Endothelial cell of umbilical vein (primary cell): ENCODE data around the gene SCTR. TPM values are rescaled to one million over a fixed set of nuclear protein-coding genes. Genes with fewer than 3 reads are reported as not detected.

Experiments
- BruUV-seq: library from RNA; stranded (reverse); fragments of 400-500 nt; replicated peaks from 2 replicates; lab custom pipeline; 2021; lab: Mats Ljungman, UMichigan
- CTCF ChIA-PET: fragments of 300-600, 350-600 bp; sonication (Branson Sonifier 250); formaldehyde crosslinking; loops from one replicate; lab custom pipeline; 2021; ENCODE audit warnings: antibody characterized with exemption, inconsistent platforms; lab: Charles Lee
- POLR2A ChIA-PET: fragments of 300-600, 350-600 bp; sonication (Branson Sonifier 250); formaldehyde crosslinking; loops from one replicate; lab custom pipeline; 2021; ENCODE audit warnings: antibody characterized with exemption, inconsistent platforms; lab: Charles Lee
- DNase-seq: peaks from one replicate; pipeline ENCODE4 v3.0.0-alpha.2; 2011; ENCODE audit warnings: low read depth, low spot score
- FAIRE-seq: peaks from 2 replicates; lab custom pipeline; 2011; peaks lifted over from hg19 to GRCh38; lab: Jason Lieb, UNC
- H2AFZ ChIP-seq: 2 replicates; pipeline ENCODE4 v1.6.0; 2012; ENCODE audit warnings: low read depth, low read length, control low read depth, inconsistent platforms
- H3K27ac ChIP-seq: 2 replicates; pipeline ENCODE4 v1.5.1; 2011; ENCODE audit warnings: low read depth, mild to moderate bottlenecking, control low read depth, low read length, moderate library complexity; ENCODE audit not compliant: insufficient read depth
- H3K27me3 ChIP-seq, 2 experiments: 2 replicates each; pipeline versions ENCODE4 v1.6.0 to v1.6.1; 2011; ENCODE audit warnings: low read length in 2 of 2, mixed read lengths in 1 of 2; ENCODE audit not compliant: control insufficient read depth in 2 of 2, insufficient read depth in 2 of 2
- H3K36me3 ChIP-seq, 2 experiments: 2 replicates in 1 of 2; 3 replicates in 1 of 2; pipeline ENCODE4 v1.5.1; 2011; ENCODE audit warnings: low read length in 2 of 2, mild to moderate bottlenecking in 1 of 2, moderate library complexity in 1 of 2; ENCODE audit not compliant: control insufficient read depth in 2 of 2, insufficient read depth in 2 of 2; ENCODE audit errors: extremely low read depth in 1 of 2
- H3K4me1 ChIP-seq: 3 replicates; pipeline ENCODE4 v1.5.1; 2011; ENCODE audit warnings: mild to moderate bottlenecking, low read length; ENCODE audit not compliant: control insufficient read depth, insufficient read depth; ENCODE audit errors: extremely low read depth
- H3K4me2 ChIP-seq: 2 replicates; pipeline ENCODE4 v1.6.1; 2011; ENCODE audit warnings: low read length, control low read depth, mixed read lengths; ENCODE audit not compliant: insufficient read depth
- H3K4me3 ChIP-seq, 3 experiments: fragments of 200-600 bp in 1 of 3; sonication (generic), shearing (Covaris generic) in 1 of 3; replicated peaks in 1 of 3; 2 replicates each; pipeline ENCODE4 v1.5.1; 2011 to 2016; ENCODE audit warnings: control low read depth in 3 of 3, low read length in 3 of 3, mild to moderate bottlenecking in 2 of 3, inconsistent platforms in 1 of 3, low read depth in 1 of 3, moderate library complexity in 1 of 3; ENCODE audit not compliant: insufficient read depth in 1 of 3
- H3K79me2 ChIP-seq: 2 replicates; pipeline ENCODE4 v1.6.0; 2012; ENCODE audit warnings: low read length, inconsistent platforms; ENCODE audit not compliant: control insufficient read depth, insufficient read depth
- H3K9ac ChIP-seq: replicated peaks from 2 replicates; pipeline ENCODE3; 2011; ENCODE audit warnings: low read length, control low read depth; ENCODE audit not compliant: insufficient read depth; ENCODE audit errors: extremely low read depth
- H3K9me1 ChIP-seq: replicated peaks from 3 replicates; pipeline ENCODE4 v1.6.0; 2011; ENCODE audit warnings: mild to moderate bottlenecking, low read length; ENCODE audit not compliant: control insufficient read depth, insufficient read depth; ENCODE audit errors: extremely low read depth
- H3K9me3 ChIP-seq: replicated peaks from 2 replicates; pipeline ENCODE4 v1.5.1; 2012; ENCODE audit warnings: low read length, inconsistent platforms; ENCODE audit not compliant: control insufficient read depth, insufficient read depth
- H4K20me1 ChIP-seq: replicated peaks from 2 replicates; pipeline ENCODE3; 2011; ENCODE audit warnings: mild to moderate bottlenecking, low read length; ENCODE audit not compliant: control insufficient read depth, insufficient read depth; ENCODE audit errors: extremely low read depth
- EZH2 ChIP-seq: IDR thresholded peaks from 2 replicates; pipeline ENCODE4 v1.6.1; 2012; ENCODE audit warnings: borderline replicate concordance, low read depth, mild to moderate bottlenecking, moderate library complexity, low read length, inconsistent platforms; ENCODE audit not compliant: severe bottlenecking
- FOS ChIP-seq: IDR thresholded peaks from 2 replicates; pipeline ENCODE4 v1.6.1; 2011; ENCODE audit warnings: mild to moderate bottlenecking, low read length, moderate library complexity, borderline replicate concordance; ENCODE audit not compliant: insufficient read depth
- GATA2 ChIP-seq: IDR thresholded peaks from 2 replicates; pipeline ENCODE4 v1.7.0; 2011; ENCODE audit warnings: low read depth, mild to moderate bottlenecking, moderate library complexity, mixed read lengths, low read length; ENCODE audit not compliant: insufficient read length, insufficient read depth
- JUN ChIP-seq: IDR thresholded peaks from 2 replicates; pipeline ENCODE4 v1.6.1; 2011; ENCODE audit warnings: borderline replicate concordance, low read depth; ENCODE audit not compliant: insufficient read length, insufficient read depth
- MYC ChIP-seq: IDR thresholded peaks from one replicate; pipeline ENCODE4 v1.6.1; 2011; ENCODE audit warnings: mild to moderate bottlenecking, low read depth, low read length
- POLR2A ChIP-seq: IDR thresholded peaks from 2 replicates; pipeline ENCODE4 v1.6.1; 2012; ENCODE audit warnings: low read depth, mild to moderate bottlenecking, control low read depth, low read length
- POLR2AphosphoS5 ChIP-seq: IDR thresholded peaks from 2 replicates; pipeline ENCODE4 v1.6.1; 2012; ENCODE audit warnings: low read depth, mild to moderate bottlenecking, control low read depth, low read length, moderate library complexity; ENCODE audit not compliant: insufficient read depth
- dilution Hi-C: fragments of 300-500 bp; cut with MboI; formaldehyde crosslinking; loops from one replicate; pipeline ENCODE4 v1.15.0; 2019; ENCODE audit warnings: low sequenced_read_pairs; ENCODE audit not compliant: extremely low pct_ligation_motif_present
- intact Hi-C: fragments of 100-400 bp; cut with micrococcal nuclease; formaldehyde crosslinking; loops from one replicate; pipeline ENCODE4 v1.10.0; 2022
- polyA plus RNA-seq, 4 experiments: library from polyadenylated mRNA; depleted of rRNA in 3 of 4; stranded (reverse) in 3 of 4; unstranded in 1 of 4; fragments of >200 nt; gene quantifications; 2 replicates each; pipeline versions ENCODE4 v1.2.1 to v1.2.3, GENCODE V29; 2011 to 2012; ENCODE audit warnings: missing spikeins in 1 of 4
- total RNA-seq: library from RNA; stranded (reverse); gene quantifications from 2 replicates; pipeline ENCODE4 v1.2.3, GENCODE V29; 2021
- TF ChIP-seq, protein P1 (sequence below): IDR thresholded peaks from 2 replicates; pipeline ENCODE4 v1.6.1; 2011; ENCODE audit not compliant: insufficient read depth, insufficient read length
- TF ChIP-seq, protein P2 (sequence below), 2 donors: IDR thresholded peaks; 1 replicate in 1 of 2; 2 replicates in 1 of 2; pipeline ENCODE4 v1.5.1; 2011; ENCODE audit warnings: low read length in 2 of 2, mild to moderate bottlenecking in 2 of 2, moderate library complexity in 2 of 2, control low read depth in 1 of 2, inconsistent platforms in 1 of 2, low read depth in 1 of 2; ENCODE audit not compliant: insufficient read depth in 1 of 2; ENCODE audit errors: extremely low read depth in 1 of 2

The SCTR gene
- total and polyA plus RNA-seq, 2 donors (not counting 3 experiments of a cell fraction or from before 2014, with no cell fraction given): not detected

DNA sequence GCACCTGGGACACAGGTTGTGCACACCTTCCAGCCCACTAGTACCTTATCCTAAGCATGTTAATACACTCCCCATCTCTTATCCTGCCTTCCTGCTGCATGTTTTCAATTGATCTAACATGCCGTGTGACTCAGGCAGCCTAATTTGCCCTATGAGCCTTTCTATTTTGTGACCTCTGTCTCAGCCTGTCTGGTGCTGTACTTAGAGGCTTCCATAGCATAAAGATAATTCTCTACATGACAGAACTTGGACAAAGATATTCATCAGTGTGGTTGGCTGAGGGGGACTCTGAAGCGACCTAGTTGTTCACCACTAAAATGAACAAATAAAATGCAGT lies 101.2 kb downstream of the SCTR start:
- TF ChIP-seq GATA2 (no peak), MYC (no peak), EZH2 (no peak), JUN (no peak), FOS (no peak), POLR2A (no peak), POLR2AphosphoS5 (no peak)
- TF ChIP-seq, protein P1, sequence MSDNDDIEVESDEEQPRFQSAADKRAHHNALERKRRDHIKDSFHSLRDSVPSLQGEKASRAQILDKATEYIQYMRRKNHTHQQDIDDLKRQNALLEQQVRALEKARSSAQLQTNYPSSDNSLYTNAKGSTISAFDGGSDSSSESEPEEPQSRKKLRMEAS: no peak
- TF ChIP-seq, protein P2, sequence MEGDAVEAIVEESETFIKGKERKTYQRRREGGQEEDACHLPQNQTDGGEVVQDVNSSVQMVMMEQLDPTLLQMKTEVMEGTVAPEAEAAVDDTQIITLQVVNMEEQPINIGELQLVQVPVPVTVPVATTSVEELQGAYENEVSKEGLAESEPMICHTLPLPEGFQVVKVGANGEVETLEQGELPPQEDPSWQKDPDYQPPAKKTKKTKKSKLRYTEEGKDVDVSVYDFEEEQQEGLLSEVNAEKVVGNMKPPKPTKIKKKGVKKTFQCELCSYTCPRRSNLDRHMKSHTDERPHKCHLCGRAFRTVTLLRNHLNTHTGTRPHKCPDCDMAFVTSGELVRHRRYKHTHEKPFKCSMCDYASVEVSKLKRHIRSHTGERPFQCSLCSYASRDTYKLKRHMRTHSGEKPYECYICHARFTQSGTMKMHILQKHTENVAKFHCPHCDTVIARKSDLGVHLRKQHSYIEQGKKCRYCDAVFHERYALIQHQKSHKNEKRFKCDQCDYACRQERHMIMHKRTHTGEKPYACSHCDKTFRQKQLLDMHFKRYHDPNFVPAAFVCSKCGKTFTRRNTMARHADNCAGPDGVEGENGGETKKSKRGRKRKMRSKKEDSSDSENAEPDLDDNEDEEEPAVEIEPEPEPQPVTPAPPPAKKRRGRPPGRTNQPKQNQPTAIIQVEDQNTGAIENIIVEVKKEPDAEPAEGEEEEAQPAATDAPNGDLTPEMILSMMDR (IDR thresholded peaks at IDR 0.05; ENCODE audit: extremely low read depth in 1 of 2, insufficient read depth in 1 of 2, low read depth in 1 of 2, low read length in 2 of 2): no peak
- H3K27ac ChIP-seq: no peak overlapping the region
- dilution Hi-C loops (no loop called here), intact Hi-C loops (no loop called here)
- H3K4me2 ChIP-seq: no peak overlapping the region
- ChIA-PET CTCF (interaction anchor here (1.4 to 2.0 kb wide), 2 partner anchors 53 kb away, joined by 4 to 8 read pairs; no protein-coding TSS in a partner anchor), POLR2A (no interaction called here)
- H3K9me1 ChIP-seq: no peaks in the 10 kb centered on the region
- no peak overlapping the region for H3K4me3 ChIP-seq
- FAIRE-seq (no peak), DNase-seq (no peak)
- H3K27me3 ChIP-seq: peaks cover 29 to 37% of the 10 kb centered on the region in 2 experiments
- H3K79me2 ChIP-seq: no peaks in the 10 kb centered on the region
- no peak overlapping the region for H2AFZ ChIP-seq
- no peaks in the 10 kb centered on the region for H4K20me1 ChIP-seq
- H3K4me1 ChIP-seq: no peaks in the 10 kb centered on the region
- no peak overlapping the region for H3K9ac ChIP-seq
- no TSS peak for BruUV-seq
- no peaks in the 10 kb centered on the region for H3K36me3 ChIP-seq
- no peaks in the 10 kb centered on the region for H3K9me3 ChIP-seq
